Epithelial cell of prostate (primary cell): ENCODE data around the gene YTHDC1.
"Not testable (repeated sequence)": the region's sequence is repeated elsewhere in the genome, so short reads cannot be mapped to it uniquely, and the experiment has no call there.

Experiments used
- DNase-seq: peaks from one replicate; pipeline ENCODE4 v3.0.0-alpha.2; 2011; ENCODE audit warnings: low read depth, low spot score
- H3K27ac ChIP-seq: fragments of 450-650 bp; 2 replicates; pipeline ENCODE4 v1.5.1; 2017; ENCODE audit warnings: mild to moderate bottlenecking

The YTHDC1 gene

GRCh38 chr4:68349649-68350360 lies at the start of gene YTHDC1:
Gene YTHDC1 (minus strand): TSS chr4:68350090. CDS start chr4:68349753, 337 bp downstream.
- peak; percentile 89 for DNase-seq
- peak within 1 kb of the TSS; percentile 89 for H3K27ac ChIP-seq

DNA sequence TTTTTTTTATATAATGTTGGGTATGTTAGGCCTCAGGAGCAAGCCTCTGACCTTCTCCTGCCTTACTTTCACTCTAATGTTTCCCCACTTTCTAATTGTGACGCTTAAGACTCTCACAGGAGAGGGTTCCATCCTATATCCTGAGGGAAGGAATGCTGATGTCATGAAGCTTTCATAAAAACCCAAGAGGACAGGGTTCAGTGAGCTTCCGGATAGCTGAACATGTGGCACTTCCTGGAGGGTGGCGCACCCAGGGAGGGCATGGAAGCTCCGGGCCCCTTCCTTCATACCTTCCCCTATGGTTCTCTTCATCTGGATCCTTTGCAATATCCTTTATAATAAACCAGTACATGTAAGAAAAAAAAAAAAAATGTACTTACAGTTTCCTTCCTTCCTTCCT lies 49.4 kb upstream of the YTHDC1 start:
- no peak overlapping the region for H3K27ac ChIP-seq
- DNase-seq = no peak

DNA sequence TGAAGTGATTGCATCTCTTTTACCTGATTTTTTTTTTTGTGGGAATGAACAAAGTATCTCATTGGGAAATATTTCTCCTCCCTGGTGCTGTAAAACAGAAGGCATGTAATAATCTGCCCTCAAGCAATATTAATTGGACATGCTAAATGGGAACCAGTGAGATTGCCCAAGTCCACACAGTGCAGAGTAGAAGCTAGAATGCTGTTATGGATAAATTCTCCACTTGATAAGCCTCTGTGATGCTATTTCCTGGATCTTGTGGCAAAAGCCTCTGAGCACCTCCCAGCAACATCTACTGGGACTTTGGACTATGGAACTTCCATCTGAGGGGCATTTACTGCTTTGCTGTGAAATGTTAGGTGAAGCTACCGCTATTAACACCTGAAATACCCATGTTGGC lies 46.9 kb upstream of the YTHDC1 start:
- no peak overlapping the region for H3K27ac ChIP-seq
- DNase-seq = no peak

GRCh38 chr4:68391436-68391835 lies 41.5 kb upstream of the YTHDC1 start:
- no peak for DNase-seq

GRCh38 chr4:68390205-68390935 lies 40.5 kb upstream of the YTHDC1 start:
- no peak overlapping the region for H3K27ac ChIP-seq
- no peak for DNase-seq

More at GRCh38 chr4:68391436-68391835, 41.5 kb upstream of the YTHDC1 start:
- no peak overlapping the region for H3K27ac ChIP-seq

DNA sequence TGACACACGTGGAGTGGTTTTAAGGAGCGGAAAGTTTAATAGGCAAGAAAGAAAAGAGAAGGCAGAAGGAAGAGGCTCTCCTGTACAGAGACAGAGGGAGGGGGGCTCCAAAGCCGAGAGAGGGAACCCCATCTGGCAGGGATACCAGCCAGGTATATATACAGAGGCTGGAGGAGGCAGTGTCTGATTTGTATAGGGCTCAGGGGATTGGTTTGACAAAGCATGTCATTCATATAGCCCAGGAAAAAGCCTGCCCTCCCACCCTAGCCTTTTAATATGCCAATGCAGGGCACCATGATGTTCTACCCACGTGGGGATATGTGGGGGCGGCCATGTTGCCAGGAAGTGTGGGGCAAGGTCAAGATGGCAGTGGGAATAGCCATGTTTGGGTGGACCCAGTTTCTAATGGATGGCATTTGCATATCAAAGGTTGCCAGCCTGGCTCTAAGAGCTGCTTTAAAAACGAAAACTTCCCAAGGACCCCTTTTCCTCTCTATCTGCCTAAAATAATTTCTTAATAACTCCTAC lies 39.6 kb upstream of the YTHDC1 start:
- not testable (repeated sequence) for DNase-seq

DNA sequence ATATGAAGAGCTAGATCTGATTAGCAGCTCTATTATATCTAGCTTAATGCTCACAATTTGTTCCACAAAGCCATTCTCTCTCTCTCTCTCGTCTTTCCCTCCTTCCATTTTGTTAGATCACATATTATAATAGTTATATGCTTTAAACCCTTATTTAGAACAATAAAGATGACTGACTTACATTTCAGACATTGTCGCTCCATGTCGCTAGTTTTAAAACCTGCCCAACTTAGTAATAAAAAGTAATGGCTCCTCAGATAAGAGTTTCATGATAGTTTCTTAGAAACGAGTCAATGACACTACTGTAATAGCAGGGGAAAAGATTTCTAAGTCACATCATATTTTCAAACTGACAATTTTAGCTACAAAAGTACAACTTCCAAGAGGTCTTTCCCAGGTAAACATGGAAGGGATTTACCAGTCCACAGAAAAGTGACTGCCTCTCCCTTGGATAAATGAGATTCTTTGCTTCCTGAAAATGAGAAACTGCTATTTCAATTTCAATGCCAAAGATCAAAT lies 38.5 kb upstream of the YTHDC1 start:
- no peak for DNase-seq
- no peak overlapping the region for H3K27ac ChIP-seq

More for the DNA sequence above, 39.6 kb upstream of the YTHDC1 start:
- not testable (repeated sequence) for H3K27ac ChIP-seq

GRCh38 chr4:68385267-68385666 lies 35.4 kb upstream of the YTHDC1 start:
- H3K27ac ChIP-seq = no peak overlapping the region
- no peak for DNase-seq

GRCh38 chr4:68383115-68383514 lies 33.2 kb upstream of the YTHDC1 start:
- no peak overlapping the region for H3K27ac ChIP-seq
- DNase-seq = no peak

DNA sequence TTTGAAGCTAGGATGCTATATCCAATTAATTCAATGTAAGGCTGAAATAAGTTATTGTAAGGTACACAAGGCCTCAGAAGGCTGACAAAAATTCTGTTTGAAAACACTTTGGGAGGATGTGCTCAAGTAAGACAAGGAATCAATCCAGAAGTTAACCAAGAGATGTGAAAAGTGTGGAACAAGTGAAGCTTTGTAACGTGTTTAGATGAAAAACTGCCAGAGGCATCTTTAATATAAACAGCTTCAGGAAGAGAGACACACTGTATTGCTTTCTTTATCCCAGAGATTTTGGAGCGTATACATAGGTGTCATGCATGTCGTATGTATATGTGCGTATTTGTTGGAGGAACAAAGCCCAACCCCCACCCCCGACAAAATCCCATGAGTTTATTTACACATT lies 28.3 kb upstream of the YTHDC1 start:
- no peak for DNase-seq

GRCh38 chr4:68375667-68376559 lies 26.0 kb upstream of the YTHDC1 start:
- DNase-seq = peak; percentile 31

More for the DNA sequence above, 28.3 kb upstream of the YTHDC1 start:
- no peak overlapping the region for H3K27ac ChIP-seq

DNA sequence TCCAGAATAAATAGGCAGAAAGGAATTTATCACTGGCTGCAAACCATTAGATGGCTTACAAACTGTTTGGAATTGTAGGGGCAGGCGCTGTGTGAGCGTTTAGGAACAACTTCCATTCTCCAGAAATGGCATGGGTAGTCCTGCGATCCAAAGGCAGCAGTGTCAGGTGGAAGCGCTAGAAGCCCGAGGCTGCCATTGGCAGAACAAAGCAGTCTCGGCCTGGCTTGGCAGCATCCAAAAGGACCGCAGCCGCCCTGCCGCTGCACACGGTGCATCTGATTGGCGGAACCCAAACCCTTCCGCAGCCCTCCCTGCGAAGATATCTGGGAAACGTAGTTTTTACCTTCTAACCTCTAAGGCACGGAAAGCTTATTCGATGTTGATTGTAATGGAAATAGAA lies 23.6 kb upstream of the YTHDC1 start:
- peak overlapping the region; percentile 59 for H3K27ac ChIP-seq
- no peak for DNase-seq

More at GRCh38 chr4:68375667-68376559, 26.0 kb upstream of the YTHDC1 start:
- no peak overlapping the region for H3K27ac ChIP-seq

DNA sequence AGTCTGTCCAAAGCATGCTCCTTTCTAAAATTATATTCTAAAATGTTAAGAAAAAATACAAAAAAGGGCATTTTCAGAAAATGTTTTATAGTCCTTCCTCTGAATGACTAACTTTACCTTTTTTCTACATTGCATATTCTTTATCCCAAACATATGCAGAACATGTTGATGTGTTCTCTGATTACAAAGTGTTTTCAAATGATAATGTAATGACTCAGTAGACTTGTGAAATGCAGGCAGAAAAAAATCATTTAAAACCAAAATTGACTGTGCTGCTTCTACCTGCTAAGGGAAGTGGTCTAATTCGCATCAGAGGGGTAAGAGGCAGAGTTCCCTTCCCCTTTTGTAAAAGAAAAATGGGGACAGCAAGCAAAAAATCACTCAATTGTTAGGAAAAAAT lies 22.7 kb upstream of the YTHDC1 start:
- peak overlapping the region; percentile 59 for H3K27ac ChIP-seq
- no peak for DNase-seq

DNA sequence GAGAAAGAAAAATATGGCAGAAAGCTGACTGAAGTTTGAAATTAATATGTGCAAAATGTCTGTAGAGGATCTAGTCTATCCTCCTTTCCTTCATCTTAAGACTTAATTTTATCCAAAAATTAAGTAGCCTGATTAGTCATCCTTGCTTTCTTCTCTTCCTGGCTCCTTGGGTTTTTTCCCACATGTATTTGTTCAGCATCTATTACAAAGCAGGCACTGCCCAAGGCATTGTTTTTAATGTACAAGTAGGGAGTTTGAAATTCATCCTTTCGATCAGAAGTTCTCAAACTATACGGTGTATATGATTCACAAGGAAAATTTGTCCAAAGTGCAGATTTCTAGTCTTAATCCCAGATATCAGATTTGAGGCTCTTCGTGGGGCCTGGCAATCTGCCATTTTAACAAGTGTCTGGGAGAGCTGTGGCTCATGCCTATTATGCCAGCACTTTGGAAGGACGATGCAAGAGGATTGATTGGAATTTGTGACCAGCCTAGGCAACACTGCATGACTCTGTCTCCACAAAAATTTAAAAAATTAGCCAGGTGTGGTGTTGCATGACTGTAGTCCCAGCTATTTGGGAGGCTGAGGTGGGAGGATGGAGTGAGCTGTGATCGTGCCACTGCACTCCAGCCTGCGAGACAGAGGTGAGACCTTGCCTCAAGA lies 19.4 kb upstream of the YTHDC1 start:
- peak overlapping the region; percentile 94 for H3K27ac ChIP-seq

DNA sequence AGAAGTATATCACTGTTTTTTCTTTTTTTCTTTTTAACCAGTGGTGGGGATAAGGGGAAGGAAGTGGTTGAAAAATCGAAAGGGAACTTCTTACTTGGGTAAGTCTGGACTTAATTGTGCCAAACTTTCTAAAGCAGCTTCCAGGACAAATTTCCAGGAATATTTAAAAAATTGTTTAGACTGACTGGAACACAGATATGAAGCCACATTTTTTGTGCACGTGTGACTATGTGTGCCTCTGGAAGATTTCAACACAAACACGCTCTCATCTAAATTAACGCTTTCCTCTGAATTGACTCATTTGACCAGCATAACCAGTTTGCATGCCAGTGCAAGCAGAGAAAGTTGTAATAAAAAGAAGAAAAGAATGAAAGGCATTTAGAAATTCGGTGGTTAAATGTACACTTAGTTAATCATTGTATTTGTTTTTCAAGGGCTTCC lies 18.8 kb upstream of the YTHDC1 start:
- DNase-seq = peak; percentile 88
- H3K27ac ChIP-seq = peak overlapping the region; percentile 94

More for the DNA sequence above, 19.4 kb upstream of the YTHDC1 start:
- peak; percentile 80 for DNase-seq

GRCh38 chr4:68367835-68368234 lies 17.9 kb upstream of the YTHDC1 start:
- DNase-seq = no peak
- peak overlapping the region; percentile 94 for H3K27ac ChIP-seq

DNA sequence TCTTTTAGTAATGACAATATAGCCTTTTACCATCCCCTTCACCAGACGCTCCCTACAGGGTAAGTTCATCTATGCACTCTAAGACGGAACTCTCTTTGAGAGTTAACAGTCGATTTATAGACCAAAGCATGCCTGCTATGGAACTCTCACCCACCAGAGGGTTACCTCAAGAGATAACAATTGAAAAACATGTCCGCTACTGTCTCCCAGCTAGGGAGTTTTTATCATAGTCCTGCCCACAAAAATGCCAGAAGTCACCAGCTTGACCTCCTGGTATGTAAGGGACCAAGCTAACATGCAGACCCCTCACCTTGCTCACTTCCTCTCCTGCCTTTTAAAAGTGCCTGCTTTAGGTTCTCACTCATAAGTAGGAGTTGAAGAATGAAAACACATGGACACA lies 16.7 kb upstream of the YTHDC1 start:
- no peak for DNase-seq
- H3K27ac ChIP-seq = no peak overlapping the region

GRCh38 chr4:68365068-68365467 lies 15.2 kb upstream of the YTHDC1 start:
- H3K27ac ChIP-seq = no peak overlapping the region
- DNase-seq = no peak

DNA sequence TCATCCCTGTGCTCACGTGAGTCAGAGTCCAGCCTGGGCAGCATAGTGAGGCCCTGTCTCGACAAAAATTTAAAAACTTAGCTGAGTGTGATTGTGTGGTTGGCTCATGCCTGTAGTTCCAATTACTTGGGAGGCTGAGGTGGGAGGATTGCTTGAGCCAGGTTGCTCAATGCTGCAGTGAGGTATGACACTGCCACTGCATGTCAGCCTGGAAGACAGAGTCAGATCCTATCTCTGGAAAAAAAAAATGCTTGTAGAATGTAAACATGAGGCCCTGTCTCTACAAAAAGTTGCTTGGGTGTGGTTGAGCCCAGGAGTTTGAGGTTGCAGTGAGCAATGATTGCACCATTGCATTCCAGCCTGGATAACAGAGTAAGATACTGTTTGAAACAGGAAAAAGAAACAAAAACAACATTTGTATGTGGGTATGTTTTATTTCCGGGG lies 11.3 kb upstream of the YTHDC1 start:
- H3K27ac ChIP-seq = peak overlapping the region; percentile 96
- DNase-seq = peak; percentile 94
